ENCODE data around the gene RPS18. TPM values are rescaled to one million over a fixed set of nuclear protein-coding genes. Genes with fewer than 3 reads are reported as not detected.

Gene RPS18
- total RNA-seq, 3 donors from 2014 or later (not counting 1 experiment from before 2014, with no cell fraction given), result 1,182 to 1,707 (median 1,500) TPM

GRCh38 chr6:33316603-33317418 is 44.9 kb downstream of the RPS18 start:
- Histone ChIP-seq H3K4me1 (ENCODE audit: control insufficient read depth, insufficient read depth, low read length) (peaks cover 80% of the 10 kb centered on the region), H3K9me3 (ENCODE audit: control insufficient read depth, insufficient read depth, low read length) (no peaks in the 10 kb centered on the region), H3K27ac (ENCODE audit: low read length) (peak overlapping the region; percentile 55), H3K4me3 (ENCODE audit: low read length) (no peak overlapping the region), H3K36me3 (ENCODE audit: control insufficient read depth, insufficient read depth, low read length) (peaks cover 38% of the 10 kb centered on the region), H3K27me3 (ENCODE audit: control insufficient read depth, insufficient read depth, low read length) (no peaks in the 10 kb centered on the region)
- H3K9me3 Mint-ChIP-seq, result no peaks in the 10 kb centered on the region
- H3K4me1 Mint-ChIP-seq, result peaks cover 56 to 93% of the 10 kb centered on the region in 2 donors
- peaks cover 25% of the 10 kb centered on the region for H3K36me3 Mint-ChIP-seq
- peak overlapping the region; percentile 98 to 99 for H3K27ac Mint-ChIP-seq
- no peak for TF ChIP-seq CTCF (IDR thresholded peaks at IDR 0.05)
- DNase-seq (peak in 1 of 2 donors; percentile 53), ATAC-seq (no peak)
- H3K27me3 Mint-ChIP-seq (ENCODE audit: low read depth in 2 of 2), result no peaks in the 10 kb centered on the region
- intact Hi-C loops (cut with micrococcal nuclease), result no loop called here
- WGBS (ENCODE audit: insufficient coverage), result 85% methylated on average over 14 of the region's 19 CpGs
- H3K4me3 Mint-ChIP-seq, result peak overlapping the region; percentile 97

- Mint-ChIP-seq H3K27ac (peak overlapping the region; percentile 98 to 99), H3K9me3 (no peaks in the 10 kb centered on the region), H3K36me3 (peaks cover 25% of the 10 kb centered on the region), H3K4me1 (peaks cover 57 to 93% of the 10 kb centered on the region in 2 donors), H3K4me3 (peak overlapping the region; percentile 97), H3K27me3 (ENCODE audit: low read depth in 2 of 2) (no peaks in the 10 kb centered on the region)
- Histone ChIP-seq H3K9me3 (ENCODE audit: control insufficient read depth, insufficient read depth, low read length) (no peaks in the 10 kb centered on the region), H3K36me3 (ENCODE audit: control insufficient read depth, insufficient read depth, low read length) (peaks cover 38% of the 10 kb centered on the region), H3K4me3 (ENCODE audit: low read length) (no peak overlapping the region), H3K27me3 (ENCODE audit: control insufficient read depth, insufficient read depth, low read length) (no peaks in the 10 kb centered on the region), H3K4me1 (ENCODE audit: control insufficient read depth, insufficient read depth, low read length) (peaks cover 78% of the 10 kb centered on the region), H3K27ac (ENCODE audit: low read length) (peak overlapping the region; percentile 55)
- DNase-seq (no peak), ATAC-seq (peak in 1 of 3 donors; percentile 2)
- intact Hi-C loops (cut with micrococcal nuclease), result no loop called here
- WGBS (ENCODE audit: insufficient coverage), result under 1% methylated on average over 15 of the region's 27 CpGs
- TF ChIP-seq CTCF (IDR thresholded peaks at IDR 0.05), result no peak
These were observed 45.5 kb downstream of the RPS18 start for GRCh38 chr6:33317419-33317668.

GRCh38 chr6:33317669-33318425 is 46.0 kb downstream of the RPS18 start, which contains the start of gene ZBTB22:
Gene ZBTB22 (minus strand): TSS chr6:33317744. CDS start chr6:33316916, 828 bp downstream.
- WGBS (ENCODE audit: insufficient coverage), result 1% methylated on average over 44 of the region's 44 CpGs
- H3K27ac Mint-ChIP-seq, result peak within 1 kb of the TSS; percentile 98 to 99
- H3K9me3 Mint-ChIP-seq, result no peaks in the 10 kb centered on the region
- Histone ChIP-seq H3K27ac (ENCODE audit: low read length) (peak within 1 kb of the TSS; percentile 84), H3K9me3 (ENCODE audit: control insufficient read depth, insufficient read depth, low read length) (no peaks in the 10 kb centered on the region), H3K36me3 (ENCODE audit: control insufficient read depth, insufficient read depth, low read length) (peaks cover 38% of the 10 kb centered on the region), H3K4me3 (ENCODE audit: low read length) (peak within 1 kb of the TSS; percentile 65), H3K4me1 (ENCODE audit: control insufficient read depth, insufficient read depth, low read length) (peaks cover 75% of the 10 kb centered on the region), H3K27me3 (ENCODE audit: control insufficient read depth, insufficient read depth, low read length) (no peaks in the 10 kb centered on the region)
- H3K27me3 Mint-ChIP-seq (ENCODE audit: low read depth in 2 of 2), result no peaks in the 10 kb centered on the region
- ATAC-seq, result peak; percentile 59 to 80 (median 65)
- H3K4me1 Mint-ChIP-seq, result peaks cover 57 to 93% of the 10 kb centered on the region in 2 donors
- no peak for TF ChIP-seq CTCF (IDR thresholded peaks at IDR 0.05)
- H3K4me3 Mint-ChIP-seq, result peak within 1 kb of the TSS; percentile 97
- H3K36me3 Mint-ChIP-seq, result peaks cover 25% of the 10 kb centered on the region
- peak; percentile 94 to 98 for DNase-seq
- intact Hi-C loops (cut with micrococcal nuclease), result no loop called here

Measured in natural killer cell (primary cell).